Suppressor macrophage treated with lipopolysaccharide for 4 hours (primary cell): ENCODE data around the gene PRELID2.

ENCODE experiments used
- DNase-seq: peaks from one replicate; pipeline ENCODE4 v3.0.0-alpha.2; 2020

The PRELID2 gene

GRCh38 chr5:145793574-145793973 lies 41.6 kb downstream of the PRELID2 start:
- DNase-seq = no peak

- no peak for DNase-seq
Measured at GRCh38 chr5:145792840-145793239, 42.3 kb downstream of the PRELID2 start.

- no peak for DNase-seq
Measured at GRCh38 chr5:145791866-145792265, 43.3 kb downstream of the PRELID2 start.

- DNase-seq = no peak
Measured at GRCh38 chr5:145787996-145788395, 47.1 kb downstream of the PRELID2 start.

- DNase-seq = no peak
Measured at GRCh38 chr5:145787507-145787906, 47.6 kb downstream of the PRELID2 start.

GRCh38 chr5:145787001-145787400 lies 48.1 kb downstream of the PRELID2 start:
- DNase-seq = no peak

- no peak for DNase-seq
Measured at GRCh38 chr5:145780982-145781381, 54.2 kb downstream of the PRELID2 start.

- no peak for DNase-seq
Measured at GRCh38 chr5:145778144-145778900, 56.8 kb downstream of the PRELID2 start.

- no peak for DNase-seq
Measured at GRCh38 chr5:145777445-145778063, 57.6 kb downstream of the PRELID2 start.

GRCh38 chr5:145776886-145777285 lies 58.3 kb downstream of the PRELID2 start:
- DNase-seq = no peak

- peak; percentile 70 for DNase-seq
Measured at GRCh38 chr5:145775893-145776444, 59.2 kb downstream of the PRELID2 start.

GRCh38 chr5:145775411-145775810 lies 59.7 kb downstream of the PRELID2 start:
- DNase-seq = no peak

GRCh38 chr5:145774442-145774841 lies 60.7 kb downstream of the PRELID2 start:
- DNase-seq = no peak

- DNase-seq = no peak
Measured at GRCh38 chr5:145772466-145772865, 62.7 kb downstream of the PRELID2 start.

GRCh38 chr5:145768863-145769262 lies 66.3 kb downstream of the PRELID2 start:
- no peak for DNase-seq

GRCh38 chr5:145764325-145764724 lies 70.8 kb downstream of the PRELID2 start:
- DNase-seq = no peak

- no peak for DNase-seq
Measured at GRCh38 chr5:145762833-145763232, 72.3 kb downstream of the PRELID2 start.

- no peak for DNase-seq
Measured at GRCh38 chr5:145761254-145761653, 73.9 kb downstream of the PRELID2 start.

GRCh38 chr5:145760660-145761059 lies 74.5 kb downstream of the PRELID2 start:
- no peak for DNase-seq

- DNase-seq = no peak
Measured at GRCh38 chr5:145752947-145753346, 82.2 kb downstream of the PRELID2 start.

GRCh38 chr5:145752534-145752933 lies 82.6 kb downstream of the PRELID2 start:
- DNase-seq = no peak

- no peak for DNase-seq
Measured at GRCh38 chr5:145750199-145750598, 84.9 kb downstream of the PRELID2 start.

- no peak for DNase-seq
Measured at GRCh38 chr5:145743396-145744061, 91.6 kb downstream of the PRELID2 start.

GRCh38 chr5:145739843-145740242 lies 95.3 kb downstream of the PRELID2 start:
- DNase-seq = no peak
